ENCODE results near the gene USP35. TPM values are rescaled to one million over a fixed set of nuclear protein-coding genes. Genes with fewer than 3 reads are reported as not detected.

Gene USP35
- total and polyA plus RNA-seq, 2 donors (not counting 1 experiment from before 2014, with no cell fraction given): 4.8 to 6.0 TPM

- TF ChIP-seq EZH2 (IDR thresholded peaks at IDR 0.05; ENCODE audit: borderline replicate concordance, insufficient read depth, low read depth, low read length, poor library complexity, severe bottlenecking): no peak
- no peak for TF ChIP-seq CTCF (IDR thresholded peaks at IDR 0.05)
- no peak overlapping the region for H3K27ac Mint-ChIP-seq
- no peaks in the 10 kb centered on the region for H3K9me3 Mint-ChIP-seq (ENCODE audit: insufficient read depth)
- no peak overlapping the region for H3K9ac ChIP-seq (ENCODE audit: low read length)
- no peaks in the 10 kb centered on the region for H4K20me1 ChIP-seq (ENCODE audit: control insufficient read depth, insufficient read depth, low read length, poor library complexity, severe bottlenecking)
- no peak overlapping the region for H3K27ac ChIP-seq (ENCODE audit: low read length in 2 of 2)
- POLR2A ChIA-PET: no interaction called here
- intact Hi-C loops (cut with micrococcal nuclease): no loop called here
- no peak for ATAC-seq (ENCODE audit: low read depth)
- H3K27me3 Mint-ChIP-seq: no peaks in the 10 kb centered on the region
- DNase-seq: no peak
- no peak overlapping the region for H2AFZ ChIP-seq (ENCODE audit: insufficient read depth, low read depth, low read length, poor library complexity, severe bottlenecking)
- peaks cover 3% of the 10 kb centered on the region for H3K79me2 ChIP-seq (ENCODE audit: control insufficient read depth, insufficient read depth, low read length)
- no peaks in the 10 kb centered on the region for H3K9me3 ChIP-seq (ENCODE audit: control extremely low read depth in 1 of 3, control insufficient read depth in 2 of 3, insufficient read depth in 1 of 3, low read length in 2 of 3)
- H3K4me1 Mint-ChIP-seq: no peaks in the 10 kb centered on the region
- CTCF ChIA-PET: interaction anchor here (1.1 kb wide), 1 partner anchor 9 kb away, joined by 6 read pairs; no protein-coding TSS in a partner anchor
- 100% methylated on average over 3 of the region's 4 CpGs for WGBS (ENCODE audit: insufficient coverage)
- H3K4me3 Mint-ChIP-seq: no peak overlapping the region
- no peak overlapping the region for H3K4me2 ChIP-seq (replicated peaks; ENCODE audit: low read depth, low read length, poor library complexity, severe bottlenecking)
- H3K4me1 ChIP-seq (ENCODE audit: control insufficient read depth in 2 of 2, insufficient read depth in 2 of 2, low read length in 2 of 2): no peaks in the 10 kb centered on the region
- no peaks in the 10 kb centered on the region for H3K27me3 ChIP-seq (replicated peaks in 1 of 4; ENCODE audit: control extremely low read depth in 1 of 4, control insufficient read depth in 3 of 4, insufficient read depth in 4 of 4, low read length in 3 of 4)
- no peaks in the 10 kb centered on the region for H3K36me3 ChIP-seq (replicated peaks in 1 of 2; ENCODE audit: control extremely low read depth in 1 of 2, control insufficient read depth in 1 of 2, extremely low read depth in 1 of 2, insufficient read depth in 2 of 2, low read length in 1 of 2)
- no peak overlapping the region for H3K4me3 ChIP-seq (ENCODE audit: control extremely low read depth in 1 of 5, extremely low read depth in 1 of 5, insufficient read depth in 1 of 5, low read depth in 2 of 5, low read length in 4 of 5)
These were observed 72.6 kb downstream of the USP35 start for GRCh38 chr11:78261367-78261766.

GRCh38 chr11:78261828-78262227 is 73.1 kb downstream of the USP35 start:
- no peaks in the 10 kb centered on the region for H3K36me3 ChIP-seq (replicated peaks in 1 of 2; ENCODE audit: control extremely low read depth in 1 of 2, control insufficient read depth in 1 of 2, extremely low read depth in 1 of 2, insufficient read depth in 2 of 2, low read length in 1 of 2)
- no peaks in the 10 kb centered on the region for H3K27me3 Mint-ChIP-seq
- H2AFZ ChIP-seq (ENCODE audit: insufficient read depth, low read depth, low read length, poor library complexity, severe bottlenecking): no peak overlapping the region
- no peaks in the 10 kb centered on the region for H3K9me3 ChIP-seq (ENCODE audit: control extremely low read depth in 1 of 3, control insufficient read depth in 2 of 3, insufficient read depth in 1 of 3, low read length in 2 of 3)
- H4K20me1 ChIP-seq (ENCODE audit: control insufficient read depth, insufficient read depth, low read length, poor library complexity, severe bottlenecking): no peaks in the 10 kb centered on the region
- no peak for DNase-seq
- no peak overlapping the region for H3K4me3 ChIP-seq (ENCODE audit: control extremely low read depth in 1 of 5, extremely low read depth in 1 of 5, insufficient read depth in 1 of 5, low read depth in 2 of 5, low read length in 4 of 5)
- no peaks in the 10 kb centered on the region for H3K4me1 ChIP-seq (ENCODE audit: control insufficient read depth in 2 of 2, insufficient read depth in 2 of 2, low read length in 2 of 2)
- intact Hi-C loops (cut with micrococcal nuclease): no loop called here
- H3K4me3 Mint-ChIP-seq: no peak overlapping the region
- no peak overlapping the region for H3K27ac Mint-ChIP-seq
- H3K27me3 ChIP-seq (replicated peaks in 1 of 4; ENCODE audit: control extremely low read depth in 1 of 4, control insufficient read depth in 3 of 4, insufficient read depth in 4 of 4, low read length in 3 of 4): no peaks in the 10 kb centered on the region
- H3K79me2 ChIP-seq (ENCODE audit: control insufficient read depth, insufficient read depth, low read length): peaks cover 3% of the 10 kb centered on the region
- 100% methylated on average over 4 of the region's 4 CpGs for WGBS (ENCODE audit: insufficient coverage)
- POLR2A ChIA-PET: no interaction called here
- H3K9me3 Mint-ChIP-seq (ENCODE audit: insufficient read depth): no peaks in the 10 kb centered on the region
- H3K4me1 Mint-ChIP-seq: no peaks in the 10 kb centered on the region
- H3K4me2 ChIP-seq (replicated peaks; ENCODE audit: low read depth, low read length, poor library complexity, severe bottlenecking): no peak overlapping the region
- H3K9ac ChIP-seq (ENCODE audit: low read length): no peak overlapping the region
- TF ChIP-seq CTCF (IDR thresholded peaks at IDR 0.05): no peak
- no peak for TF ChIP-seq EZH2 (IDR thresholded peaks at IDR 0.05; ENCODE audit: borderline replicate concordance, insufficient read depth, low read depth, low read length, poor library complexity, severe bottlenecking)
- no peak for ATAC-seq (ENCODE audit: low read depth)
- CTCF ChIA-PET: interaction anchor here (0.9 to 1.1 kb wide), 2 partner anchors 9 to 86 kb away, joined by 3 to 6 read pairs; no protein-coding TSS in a partner anchor
- no peak overlapping the region for H3K27ac ChIP-seq (ENCODE audit: low read length in 2 of 2)
